K562 (cell line): Measurements from ENCODE around the gene GDF9. TPM values are rescaled to one million over a fixed set of nuclear protein-coding genes. Genes with fewer than 3 reads are reported as not detected.

Experiments
- CREB1 ChIP-seq, 2 experiments: sonication (generic) in 1 of 2; formaldehyde crosslinking in 1 of 2; IDR thresholded peaks; 2 replicates each; pipeline versions ENCODE4 v1.6.1 to v1.8.0; 2012 to 2022; ENCODE audit warnings: inconsistent platforms in 1 of 2, mild to moderate bottlenecking in 1 of 2, missing genetic modification reagents in 1 of 2, moderate library complexity in 1 of 2
- DDX20 ChIP-seq: fragments of 450-650 bp; IDR thresholded peaks from 2 replicates; pipeline ENCODE4 v1.6.1; 2016; ENCODE audit warnings: missing genetic modification characterization, low read depth, mild to moderate bottlenecking, missing compliant biosample characterization, moderate library complexity
- DIDO1 ChIP-seq: fragments of 450-650 bp; IDR thresholded peaks from 2 replicates; pipeline ENCODE4 v1.6.1; 2016; ENCODE audit warnings: low read depth, missing biosample characterization, missing genetic modification characterization
- FOXA3 ChIP-seq, 2 experiments: fragments of 450-650 bp in 1 of 2; sonication (generic) in 1 of 2; formaldehyde crosslinking; IDR thresholded peaks in 1 of 2; conservative IDR thresholded peaks in 1 of 2; 2 replicates each; pipeline versions ENCODE4 v1.4.0 to v1.8.0; 2020 to 2022; ENCODE audit warnings: mild to moderate bottlenecking in 2 of 2, missing genetic modification reagents in 1 of 2
- FOXK1 ChIP-seq: sonication (generic); formaldehyde crosslinking; IDR thresholded peaks from 2 replicates; pipeline ENCODE4 v1.8.0; 2022; ENCODE audit warnings: missing genetic modification reagents, mild to moderate bottlenecking, borderline replicate concordance
- HDAC8 ChIP-seq: fragments of 450-650 bp; IDR thresholded peaks from 2 replicates; pipeline ENCODE4 v1.6.1; 2016; ENCODE audit warnings: mild to moderate bottlenecking, missing genetic modification characterization, moderate library complexity, missing compliant biosample characterization
- MAFF ChIP-seq: IDR thresholded peaks from 2 replicates; pipeline ENCODE4 v1.6.1; 2012; ENCODE audit warnings: low read length, improper control_type of control experiment
- MEIS2 ChIP-seq: fragments of 450-650 bp; IDR thresholded peaks from 2 replicates; pipeline ENCODE4 v1.6.1; 2014; ENCODE audit warnings: mild to moderate bottlenecking; ENCODE audit not compliant: partially characterized antibody
- PPARD ChIP-seq: fragments of 250-450 bp; sonication (Bioruptor Pico); IDR thresholded peaks from 2 replicates; pipeline ENCODE4 v1.8.0; 2022; ENCODE audit warnings: inconsistent platforms, mild to moderate bottlenecking, moderate library complexity
- RBM15 ChIP-seq: fragments of 200-400 bp; formaldehyde crosslinking; IDR thresholded peaks from 2 replicates; pipeline ENCODE4 v1.6.1; 2018; ENCODE audit warnings: mild to moderate bottlenecking, low read length, moderate library complexity; ENCODE audit not compliant: insufficient read depth
- RFX5 ChIP-seq: IDR thresholded peaks from 2 replicates; pipeline ENCODE4 v1.6.1; 2011; ENCODE audit warnings: low read depth, mild to moderate bottlenecking, improper control_type of control experiment, low read length
- RUNX1 ChIP-seq: sonication (generic); IDR thresholded peaks from 2 replicates; pipeline ENCODE4 v1.6.1; 2016; ENCODE audit warnings: antibody characterized with exemption, low read depth
- SIRT6 ChIP-seq: IDR thresholded peaks from one replicate; pipeline ENCODE4 v1.6.1; 2012; ENCODE audit warnings: low read depth, mild to moderate bottlenecking, control low read depth, inconsistent platforms, low read length, moderate library complexity
- SMAD4 ChIP-seq: fragments of 250-450 bp; sonication (Bioruptor Pico); conservative IDR thresholded peaks from 2 replicates; pipeline ENCODE4 v1.8.0; 2021; ENCODE audit warnings: inconsistent platforms, mild to moderate bottlenecking, moderate library complexity
- TAF9B ChIP-seq: fragments of 450-650 bp; IDR thresholded peaks from 2 replicates; pipeline ENCODE4 v1.6.1; 2018; ENCODE audit warnings: mild to moderate bottlenecking; ENCODE audit not compliant: partially characterized antibody
- TEAD4 ChIP-seq, 2 experiments: sonication (generic) in 1 of 2; formaldehyde crosslinking in 1 of 2; IDR thresholded peaks; 2 replicates each; pipeline versions ENCODE4 v1.6.1 to v1.8.0; 2012 to 2022; ENCODE audit warnings: borderline replicate concordance in 1 of 2, inconsistent platforms in 1 of 2, low read length in 1 of 2, mild to moderate bottlenecking in 1 of 2, missing genetic modification reagents in 1 of 2
- ZNF274 ChIP-seq: IDR thresholded peaks from 2 replicates; pipeline ENCODE4 v1.6.1; 2011; ENCODE audit warnings: low read depth, mild to moderate bottlenecking, low read length, moderate library complexity, borderline replicate concordance
- ZNF3 ChIP-seq: fragments of 250-450 bp; sonication (Bioruptor Pico); IDR thresholded peaks from 2 replicates; pipeline ENCODE4 v1.5.0; 2021; ENCODE audit warnings: mild to moderate bottlenecking, moderate library complexity
- ZNF57 ChIP-seq: fragments of 450-650 bp; formaldehyde crosslinking; IDR thresholded peaks from 2 replicates; pipeline ENCODE4 v1.4.0; 2020; ENCODE audit warnings: mild to moderate bottlenecking, moderate library complexity
- ZNF830 ChIP-seq: fragments of 250-450 bp; sonication (Bioruptor Pico); IDR thresholded peaks from 2 replicates; pipeline ENCODE4 v1.5.0; 2021; ENCODE audit warnings: mild to moderate bottlenecking
- polyA plus RNA-seq, 8 experiments: library from polyadenylated mRNA; depleted of rRNA in 4 of 8; stranded (reverse) in 5 of 8; unstranded in 3 of 8; fragments of >200 nt; fragmentation: Nextera tagmentation in 2 of 8; fragmentation: Illumina TruSeq in 1 of 8; extraction: Ambion mirVana in 2 of 8; extraction: Trizol in 1 of 8; gene quantifications; 2 replicates each; pipeline versions ENCODE4 v1.2.1 to v1.2.3, GENCODE V29; 2011 to 2014; ENCODE audit warnings: inconsistent platforms in 1 of 8, missing spikeins in 1 of 8
- total RNA-seq, 7 experiments: library from RNA; depleted of rRNA in 6 of 7; stranded (reverse); fragments of >200 nt in 6 of 7; fragmentation: Illumina TruSeq in 2 of 7; extraction: Trizol in 2 of 7; gene quantifications; 2 replicates each; pipeline versions ENCODE4 v1.2.1 to v1.2.3, GENCODE V29; 2011 to 2021; ENCODE audit warnings: low replicate concordance in 1 of 7
- TF ChIP-seq, protein P1 (sequence below): fragments of 450-650 bp; IDR thresholded peaks from 2 replicates; pipeline ENCODE4 v1.6.1; 2018; ENCODE audit not compliant: partially characterized antibody
- TF ChIP-seq, protein P2 (sequence below): fragments of 450-650 bp; IDR thresholded peaks from 2 replicates; pipeline ENCODE4 v1.6.1; 2016
- TF ChIP-seq, protein P3 (sequence below): fragments of 250-450 bp; sonication (Bioruptor Pico); IDR thresholded peaks from 2 replicates; pipeline ENCODE4 v1.5.0; 2021
- TF ChIP-seq, protein P4 (sequence below): sonication (generic); IDR thresholded peaks from 2 replicates; pipeline ENCODE4 v1.6.1; 2016

Gene GDF9
- total and polyA plus RNA-seq, 9 of the 15 experiments (the other 6 are each of a cell fraction or from before 2014, with no cell fraction given) = 0.10 to 0.70 (median 0.20) TPM; not detected in 1

DNA sequence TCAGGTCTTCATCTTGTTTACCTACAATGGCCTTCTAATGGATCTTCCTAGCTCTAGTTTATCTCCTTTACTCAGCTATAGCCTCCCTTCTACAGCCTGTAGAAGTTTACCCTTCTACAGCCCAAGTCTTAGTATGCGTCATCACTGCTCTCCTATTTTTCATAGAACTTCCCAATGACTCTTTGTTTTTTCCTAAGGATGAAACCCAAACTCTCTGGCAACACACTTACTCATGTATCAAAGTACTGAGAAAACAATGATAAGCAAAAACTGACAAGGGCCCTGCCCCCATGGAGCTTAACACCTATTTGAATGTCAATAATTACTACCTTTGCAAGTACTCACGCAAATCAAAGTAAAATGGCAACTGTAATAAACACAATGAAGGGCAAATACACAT, 40.9 kb upstream of the GDF9 start (continued):
- TF ChIP-seq ZNF57 = no peak
- TF ChIP-seq PPARD (CRISPR knock-in tag) = no peak
- no peak for TF ChIP-seq SIRT6
- no peak for TF ChIP-seq DDX20 (tag)
- no peak for TF ChIP-seq CREB1 (IDR thresholded peaks at IDR 0.05)
- no peak for TF ChIP-seq CREB1 (CRISPR knock-in tag; IDR thresholded peaks at IDR 0.05)
- no peak for TF ChIP-seq ZNF3 (CRISPR knock-in tag)
- no peak for TF ChIP-seq ZNF830 (CRISPR knock-in tag)
- no peak for TF ChIP-seq DIDO1 (tag)
- TF ChIP-seq, protein P1, sequence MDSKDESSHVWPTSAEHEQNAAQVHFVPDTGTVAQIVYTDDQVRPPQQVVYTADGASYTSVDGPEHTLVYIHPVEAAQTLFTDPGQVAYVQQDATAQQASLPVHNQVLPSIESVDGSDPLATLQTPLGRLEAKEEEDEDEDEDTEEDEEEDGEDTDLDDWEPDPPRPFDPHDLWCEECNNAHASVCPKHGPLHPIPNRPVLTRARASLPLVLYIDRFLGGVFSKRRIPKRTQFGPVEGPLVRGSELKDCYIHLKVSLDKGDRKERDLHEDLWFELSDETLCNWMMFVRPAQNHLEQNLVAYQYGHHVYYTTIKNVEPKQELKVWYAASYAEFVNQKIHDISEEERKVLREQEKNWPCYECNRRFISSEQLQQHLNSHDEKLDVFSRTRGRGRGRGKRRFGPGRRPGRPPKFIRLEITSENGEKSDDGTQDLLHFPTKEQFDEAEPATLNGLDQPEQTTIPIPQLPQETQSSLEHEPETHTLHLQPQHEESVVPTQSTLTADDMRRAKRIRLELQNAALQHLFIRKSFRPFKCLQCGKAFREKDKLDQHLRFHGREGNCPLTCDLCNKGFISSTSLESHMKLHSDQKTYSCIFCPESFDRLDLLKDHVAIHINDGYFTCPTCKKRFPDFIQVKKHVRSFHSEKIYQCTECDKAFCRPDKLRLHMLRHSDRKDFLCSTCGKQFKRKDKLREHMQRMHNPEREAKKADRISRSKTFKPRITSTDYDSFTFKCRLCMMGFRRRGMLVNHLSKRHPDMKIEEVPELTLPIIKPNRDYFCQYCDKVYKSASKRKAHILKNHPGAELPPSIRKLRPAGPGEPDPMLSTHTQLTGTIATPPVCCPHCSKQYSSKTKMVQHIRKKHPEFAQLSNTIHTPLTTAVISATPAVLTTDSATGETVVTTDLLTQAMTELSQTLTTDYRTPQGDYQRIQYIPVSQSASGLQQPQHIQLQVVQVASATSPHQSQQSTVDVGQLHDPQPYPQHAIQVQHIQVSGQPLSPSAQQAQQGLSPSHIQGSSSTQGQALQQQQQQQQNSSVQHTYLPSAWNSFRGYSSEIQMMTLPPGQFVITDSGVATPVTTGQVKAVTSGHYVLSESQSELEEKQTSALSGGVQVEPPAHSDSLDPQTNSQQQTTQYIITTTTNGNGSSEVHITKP = peak; percentile 61
- peak in 1 of 2 experiments; percentile 45; a peak in 2 of 4 replicates for TF ChIP-seq FOXA3 (CRISPR knock-in tag; conservative IDR thresholded peaks at IDR 0.05 in 1 of 2, IDR thresholded peaks at IDR 0.05 in 1 of 2)
- TF ChIP-seq MEIS2 = peak; percentile 10
- TF ChIP-seq HDAC8 = no peak
- TF ChIP-seq, protein P2, sequence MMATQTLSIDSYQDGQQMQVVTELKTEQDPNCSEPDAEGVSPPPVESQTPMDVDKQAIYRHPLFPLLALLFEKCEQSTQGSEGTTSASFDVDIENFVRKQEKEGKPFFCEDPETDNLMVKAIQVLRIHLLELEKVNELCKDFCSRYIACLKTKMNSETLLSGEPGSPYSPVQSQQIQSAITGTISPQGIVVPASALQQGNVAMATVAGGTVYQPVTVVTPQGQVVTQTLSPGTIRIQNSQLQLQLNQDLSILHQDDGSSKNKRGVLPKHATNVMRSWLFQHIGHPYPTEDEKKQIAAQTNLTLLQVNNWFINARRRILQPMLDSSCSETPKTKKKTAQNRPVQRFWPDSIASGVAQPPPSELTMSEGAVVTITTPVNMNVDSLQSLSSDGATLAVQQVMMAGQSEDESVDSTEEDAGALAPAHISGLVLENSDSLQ = no peak; the same call in 1 of the 2 replicates
- TF ChIP-seq, protein P3, sequence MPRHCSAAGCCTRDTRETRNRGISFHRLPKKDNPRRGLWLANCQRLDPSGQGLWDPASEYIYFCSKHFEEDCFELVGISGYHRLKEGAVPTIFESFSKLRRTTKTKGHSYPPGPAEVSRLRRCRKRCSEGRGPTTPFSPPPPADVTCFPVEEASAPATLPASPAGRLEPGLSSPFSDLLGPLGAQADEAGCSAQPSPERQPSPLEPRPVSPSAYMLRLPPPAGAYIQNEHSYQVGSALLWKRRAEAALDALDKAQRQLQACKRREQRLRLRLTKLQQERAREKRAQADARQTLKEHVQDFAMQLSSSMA (CRISPR knock-in tag) = no peak
- no peak for TF ChIP-seq SMAD4 (CRISPR knock-in tag)
- no peak for TF ChIP-seq FOXK1 (CRISPR knock-in tag)
- TF ChIP-seq TAF9B = no peak
- TF ChIP-seq TEAD4 (IDR thresholded peaks at IDR 0.05; ENCODE audit: low read length) = no peak
- no peak for TF ChIP-seq TEAD4 (CRISPR knock-in tag; IDR thresholded peaks at IDR 0.05; ENCODE audit: borderline replicate concordance)
- TF ChIP-seq RFX5 = no peak
- TF ChIP-seq, protein P4, sequence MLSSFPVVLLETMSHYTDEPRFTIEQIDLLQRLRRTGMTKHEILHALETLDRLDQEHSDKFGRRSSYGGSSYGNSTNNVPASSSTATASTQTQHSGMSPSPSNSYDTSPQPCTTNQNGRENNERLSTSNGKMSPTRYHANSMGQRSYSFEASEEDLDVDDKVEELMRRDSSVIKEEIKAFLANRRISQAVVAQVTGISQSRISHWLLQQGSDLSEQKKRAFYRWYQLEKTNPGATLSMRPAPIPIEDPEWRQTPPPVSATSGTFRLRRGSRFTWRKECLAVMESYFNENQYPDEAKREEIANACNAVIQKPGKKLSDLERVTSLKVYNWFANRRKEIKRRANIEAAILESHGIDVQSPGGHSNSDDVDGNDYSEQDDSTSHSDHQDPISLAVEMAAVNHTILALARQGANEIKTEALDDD = no peak
- TF ChIP-seq MAFF = no peak
- TF ChIP-seq RUNX1 = no peak
- no peak for TF ChIP-seq RBM15
- TF ChIP-seq ZNF274 = no peak
